Gastrocnemius medialis (tissue), 4 donors: ENCODE data around the gene PBRM1. TPM values are rescaled to one million over a fixed set of nuclear protein-coding genes. Genes with fewer than 3 reads are reported as not detected.

Experiments used
- ATAC-seq, 2 donors: fragments of 150-250 bp; one replicate each; pipeline ENCODE4 v1.9.1; 2016
- DNase-seq, 2 donors: peaks; one replicate each; pipeline ENCODE4 v3.0.0-alpha.2; 2019
- H3K27ac ChIP-seq, 4 donors: fragments of 200-600 bp; sonication (generic); 1 replicate in 1 of 4; 2 replicates in 3 of 4; pipeline ENCODE4 v1.5.1; 2016 to 2018; ENCODE audit warnings: mild to moderate bottlenecking in 2 of 4, moderate library complexity in 1 of 4
- H3K27me3 ChIP-seq, 3 donors: fragments of 200-600 bp; sonication (generic) in 2 of 3; 1 replicate in 1 of 3; 2 replicates in 2 of 3; pipeline versions ENCODE4 v1.5.1 to v1.6.0; 2016 to 2019; ENCODE audit warnings: mild to moderate bottlenecking in 1 of 3, moderate library complexity in 1 of 3
- H3K36me3 ChIP-seq, 2 donors: fragments of 200-600 bp; sonication (generic) in 1 of 2; one replicate each; pipeline ENCODE4 v1.5.1; 2017 to 2018
- H3K4me1 ChIP-seq, 2 donors: fragments of 200-600 bp; sonication (generic) in 1 of 2; one replicate each; pipeline ENCODE4 v1.5.1; 2016 to 2017; ENCODE audit warnings: mild to moderate bottlenecking in 2 of 2
- H3K4me3 ChIP-seq, 4 donors: fragments of 200-600 bp; sonication (generic) in 3 of 4; 1 replicate in 1 of 4; 2 replicates in 3 of 4; pipeline ENCODE4 v1.5.1; 2016 to 2019; ENCODE audit warnings: mild to moderate bottlenecking in 2 of 4
- H3K9me3 ChIP-seq, 3 donors: fragments of 200-600 bp; sonication (generic) in 2 of 3; 1 replicate in 1 of 3; 2 replicates in 2 of 3; pipeline ENCODE4 v1.5.1; 2016 to 2019
- POLR2A ChIP-seq, 2 donors: fragments of 450-650 bp; IDR thresholded peaks; one replicate each; pipeline ENCODE4 v1.6.1; 2017; ENCODE audit warnings: antibody characterized with exemption in 2 of 2, mild to moderate bottlenecking in 2 of 2, moderate library complexity in 2 of 2
- in situ Hi-C, 4 donors: fragments of 200-750 bp; cut with MboI; loops; one replicate each; pipeline versions ENCODE4 v1.15.0 to v1.8.0; 2017; ENCODE audit warnings: low sequenced_read_pairs in 4 of 4
- intact Hi-C: fragments of 100-400 bp; cut with DNase I; formaldehyde crosslinking; loops from one replicate; pipeline ENCODE4 v1.15.1; 2023; ENCODE audit warnings: low total_unique reads
- total RNA-seq, 4 donors: library from RNA; depleted of rRNA; stranded (reverse); fragments of >200 nt; gene quantifications; one replicate each; pipeline versions ENCODE4 v1.1.0 to v1.2.3, GENCODE V29; 2016
- TF ChIP-seq, protein P1 (sequence below), 5 experiments: fragments of 450-650 bp in 3 of 5; fragments of 200-600 bp in 2 of 5; sonication (generic) in 2 of 5; IDR thresholded peaks in 4 of 5; conservative IDR thresholded peaks in 1 of 5; 1 replicate in 4 of 5; 2 replicates in 1 of 5; pipeline ENCODE4 v1.5.1; 2016 to 2019; ENCODE audit warnings: antibody characterized with exemption in 5 of 5, mild to moderate bottlenecking in 3 of 5, moderate library complexity in 3 of 5

Gene PBRM1
- total RNA-seq, 4 donors from 2014 or later = 22.9 to 45.2 (median 27.5) TPM

GRCh38 chr3:52625041-52625440 lies 60.7 kb downstream of the PBRM1 start:
- Histone ChIP-seq H3K4me3 (no peak overlapping the region), H3K27ac (no peak overlapping the region), H3K9me3 (no peaks in the 10 kb centered on the region), H3K27me3 (no peaks in the 10 kb centered on the region), H3K36me3 (peaks cover 0 to 52% of the 10 kb centered on the region in 2 donors), H3K4me1 (no peaks in the 10 kb centered on the region)
- no peak for ATAC-seq
- TF ChIP-seq POLR2A (IDR thresholded peaks at IDR 0.05) = no peak
- TF ChIP-seq, protein P1, sequence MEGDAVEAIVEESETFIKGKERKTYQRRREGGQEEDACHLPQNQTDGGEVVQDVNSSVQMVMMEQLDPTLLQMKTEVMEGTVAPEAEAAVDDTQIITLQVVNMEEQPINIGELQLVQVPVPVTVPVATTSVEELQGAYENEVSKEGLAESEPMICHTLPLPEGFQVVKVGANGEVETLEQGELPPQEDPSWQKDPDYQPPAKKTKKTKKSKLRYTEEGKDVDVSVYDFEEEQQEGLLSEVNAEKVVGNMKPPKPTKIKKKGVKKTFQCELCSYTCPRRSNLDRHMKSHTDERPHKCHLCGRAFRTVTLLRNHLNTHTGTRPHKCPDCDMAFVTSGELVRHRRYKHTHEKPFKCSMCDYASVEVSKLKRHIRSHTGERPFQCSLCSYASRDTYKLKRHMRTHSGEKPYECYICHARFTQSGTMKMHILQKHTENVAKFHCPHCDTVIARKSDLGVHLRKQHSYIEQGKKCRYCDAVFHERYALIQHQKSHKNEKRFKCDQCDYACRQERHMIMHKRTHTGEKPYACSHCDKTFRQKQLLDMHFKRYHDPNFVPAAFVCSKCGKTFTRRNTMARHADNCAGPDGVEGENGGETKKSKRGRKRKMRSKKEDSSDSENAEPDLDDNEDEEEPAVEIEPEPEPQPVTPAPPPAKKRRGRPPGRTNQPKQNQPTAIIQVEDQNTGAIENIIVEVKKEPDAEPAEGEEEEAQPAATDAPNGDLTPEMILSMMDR (IDR thresholded peaks at IDR 0.05 in 4 of 5, conservative IDR thresholded peaks at IDR 0.05 in 1 of 5) = no peak
- in situ Hi-C loops = no loop called here
- DNase-seq = no peak
- intact Hi-C loops = no loop called here

DNA sequence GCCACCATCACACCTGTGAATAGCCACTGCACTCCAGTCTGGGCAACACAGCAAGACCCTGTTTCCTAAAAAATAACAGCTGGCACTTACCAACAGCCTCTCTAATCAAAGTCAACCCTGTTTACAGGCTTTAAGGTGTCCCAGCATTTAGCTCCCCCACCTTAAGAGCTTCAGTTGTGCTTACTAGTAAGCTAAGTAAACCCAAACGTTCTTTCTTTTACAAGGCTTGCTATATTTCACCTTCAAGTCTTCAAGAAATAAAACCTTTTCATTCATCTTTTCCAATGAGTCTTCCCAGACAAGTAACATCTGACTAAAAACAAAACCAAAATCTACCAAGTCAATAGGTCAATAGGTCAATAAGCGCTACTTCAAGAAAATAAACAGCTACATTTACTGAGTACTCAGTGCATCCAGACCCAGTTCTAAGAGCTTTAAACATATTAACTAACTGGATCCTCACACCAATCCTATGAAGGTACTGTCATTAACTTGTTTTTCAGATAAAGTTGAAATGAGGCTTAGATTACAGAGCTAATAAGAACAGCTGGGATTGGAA lies 62.4 kb downstream of the PBRM1 start:
- Histone ChIP-seq H3K27me3 (no peaks in the 10 kb centered on the region), H3K4me3 (no peak overlapping the region), H3K9me3 (no peaks in the 10 kb centered on the region), H3K36me3 (peaks cover 0 to 50% of the 10 kb centered on the region in 2 donors), H3K4me1 (no peaks in the 10 kb centered on the region), H3K27ac (no peak overlapping the region)
- no peak for DNase-seq
- no peak for TF ChIP-seq POLR2A (IDR thresholded peaks at IDR 0.05)
- TF ChIP-seq, protein P1 (IDR thresholded peaks at IDR 0.05 in 4 of 5, conservative IDR thresholded peaks at IDR 0.05 in 1 of 5) = no peak
- intact Hi-C loops (no loop called here), in situ Hi-C loops (no loop called here)
- ATAC-seq = no peak

DNA sequence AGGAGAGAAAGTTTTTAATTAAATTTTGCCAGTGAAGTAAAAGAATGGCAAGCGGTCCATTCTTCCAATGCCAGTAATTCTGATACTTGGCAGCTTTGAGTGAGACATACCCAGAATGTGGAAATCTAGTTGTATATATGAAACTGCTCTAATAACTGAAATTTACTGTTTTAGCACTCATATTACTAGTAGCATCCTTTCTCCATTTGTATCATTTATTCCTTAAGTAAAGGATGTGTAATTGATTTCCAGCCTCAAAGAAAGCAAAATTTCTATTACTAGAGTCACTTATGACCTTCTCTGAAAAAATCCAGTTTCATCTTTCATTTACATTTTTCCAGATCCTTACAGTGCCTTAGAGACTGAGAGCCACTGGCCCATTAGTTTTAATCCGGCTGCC lies 65.1 kb downstream of the PBRM1 start:
- ATAC-seq (no peak), DNase-seq (no peak)
- H3K27ac ChIP-seq = no peak overlapping the region
- H3K9me3 ChIP-seq = no peaks in the 10 kb centered on the region
- TF ChIP-seq, protein P1 (IDR thresholded peaks at IDR 0.05 in 4 of 5, conservative IDR thresholded peaks at IDR 0.05 in 1 of 5) = no peak
- no peak for TF ChIP-seq POLR2A (IDR thresholded peaks at IDR 0.05)
- intact Hi-C loops = no loop called here
- no peaks in the 10 kb centered on the region for H3K27me3 ChIP-seq
- peaks cover 0 to 44% of the 10 kb centered on the region in 2 donors for H3K36me3 ChIP-seq
- in situ Hi-C loops = no loop called here
- no peaks in the 10 kb centered on the region for H3K4me1 ChIP-seq
- H3K4me3 ChIP-seq = no peak overlapping the region

DNA sequence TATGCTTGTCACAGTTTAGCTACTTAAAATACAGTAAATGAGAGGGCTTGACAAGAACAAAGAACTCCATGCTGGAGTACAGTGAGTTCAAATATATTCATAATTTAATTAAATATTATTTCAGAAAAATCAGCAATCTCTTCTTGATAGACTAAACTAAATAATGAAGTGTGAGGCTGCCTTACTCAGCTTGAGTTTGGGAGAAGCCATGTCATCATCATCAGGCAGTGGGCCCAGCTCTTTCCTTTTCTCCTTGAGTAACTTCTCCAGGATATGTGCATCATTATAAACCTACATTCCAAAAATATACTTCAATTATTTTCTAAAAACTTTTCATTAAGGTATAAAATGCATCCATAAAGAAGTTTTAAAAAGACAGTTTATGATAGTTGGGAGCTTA lies 70.5 kb downstream of the PBRM1 start:
- in situ Hi-C loops (no loop called here), intact Hi-C loops (no loop called here)
- H3K27ac ChIP-seq = no peak overlapping the region
- H3K4me3 ChIP-seq = no peak overlapping the region
- H3K9me3 ChIP-seq = no peaks in the 10 kb centered on the region
- H3K4me1 ChIP-seq = no peaks in the 10 kb centered on the region
- no peak for TF ChIP-seq POLR2A (IDR thresholded peaks at IDR 0.05)
- ATAC-seq = no peak
- H3K36me3 ChIP-seq = peaks cover 0 to 64% of the 10 kb centered on the region in 2 donors
- H3K27me3 ChIP-seq = no peaks in the 10 kb centered on the region
- no peak for DNase-seq

GRCh38 chr3:52614689-52615088 lies 71.0 kb downstream of the PBRM1 start:
- Histone ChIP-seq H3K36me3 (peaks cover 0 to 65% of the 10 kb centered on the region in 2 donors), H3K4me3 (no peak overlapping the region), H3K27me3 (no peaks in the 10 kb centered on the region), H3K9me3 (no peaks in the 10 kb centered on the region), H3K27ac (no peak overlapping the region), H3K4me1 (no peaks in the 10 kb centered on the region)
- ATAC-seq (no peak), DNase-seq (no peak)
- in situ Hi-C loops (no loop called here), intact Hi-C loops (no loop called here)
- TF ChIP-seq POLR2A (IDR thresholded peaks at IDR 0.05) = no peak
- TF ChIP-seq, protein P1 (IDR thresholded peaks at IDR 0.05 in 4 of 5, conservative IDR thresholded peaks at IDR 0.05 in 1 of 5) = no peak
